Gastroesophageal sphincter (tissue), 4 donors: ENCODE data around the gene RESP18. TPM values are rescaled to one million over a fixed set of nuclear protein-coding genes. Genes with fewer than 3 reads are reported as not detected.

Source experiments
- ATAC-seq: fragments of 150-250 bp; one replicate; pipeline ENCODE4 v1.9.1; 2016; ENCODE audit warnings: mild to moderate bottlenecking, moderate library complexity
- H3K27ac ChIP-seq, 4 donors: fragments of 200-600 bp; sonication (generic) in 3 of 4; 1 replicate in 3 of 4; 2 replicates in 1 of 4; pipeline ENCODE4 v1.5.1; 2016 to 2019
- H3K27me3 ChIP-seq: fragments of 200-600 bp; sonication (generic); one replicate; pipeline ENCODE4 v1.5.1; 2019
- H3K36me3 ChIP-seq, 2 donors: fragments of 200-600 bp; sonication (generic); one replicate each; pipeline ENCODE4 v1.5.1; 2019; ENCODE audit warnings: control low read depth in 1 of 2
- H3K4me1 ChIP-seq, 3 donors: fragments of 200-600 bp; sonication (generic); 1 replicate in 2 of 3; 2 replicates in 1 of 3; pipeline ENCODE4 v1.5.1; 2016 to 2019; ENCODE audit warnings: control low read depth in 2 of 3
- H3K4me3 ChIP-seq, 2 donors: fragments of 200-600 bp; sonication (generic); one replicate each; pipeline ENCODE4 v1.5.1; 2019; ENCODE audit warnings: mild to moderate bottlenecking in 1 of 2, moderate library complexity in 1 of 2
- H3K9me3 ChIP-seq, 3 donors: fragments of 200-600 bp; sonication (generic); one replicate each; pipeline ENCODE4 v1.5.1; 2017 to 2019; ENCODE audit warnings: control low read depth in 2 of 3
- CTCF ChIP-seq, 4 experiments: fragments of 200-600 bp in 2 of 4; fragments of 450-650 bp in 2 of 4; sonication (generic) in 1 of 4; IDR thresholded peaks; one replicate each; pipeline ENCODE4 v1.5.1; 2017 to 2019; ENCODE audit warnings: antibody characterized with exemption in 4 of 4, mild to moderate bottlenecking in 2 of 4, moderate library complexity in 2 of 4
- EP300 ChIP-seq: sonication (generic); formaldehyde crosslinking; IDR thresholded peaks from one replicate; pipeline ENCODE4 v1.6.1; 2017; ENCODE audit warnings: antibody characterized with exemption, mild to moderate bottlenecking
- POLR2A ChIP-seq, 2 donors: fragments of 450-650 bp; IDR thresholded peaks; one replicate each; pipeline ENCODE4 v1.6.1; 2017; ENCODE audit warnings: antibody characterized with exemption in 2 of 2, mild to moderate bottlenecking in 2 of 2, moderate library complexity in 1 of 2
- POLR2AphosphoS5 ChIP-seq: sonication (generic); formaldehyde crosslinking; IDR thresholded peaks from one replicate; pipeline ENCODE4 v1.6.1; 2017; ENCODE audit warnings: antibody characterized with exemption
- WGBS, 2 donors: methylation state at CpG; one replicate each; pipeline ENCODE4 v1.1.5; 2018; ENCODE audit warnings: low coverage in 1 of 2; 5-methylcytosine and 5-hydroxymethylcytosine counted together
- total RNA-seq, 4 donors: library from RNA; depleted of rRNA; stranded (reverse); fragments of >200 nt; gene quantifications; one replicate each; pipeline ENCODE4 v1.1.0, GENCODE V29; 2016

RESP18 gene
- total RNA-seq, 4 donors from 2014 or later: not detected

- 52% methylated on average over 2 of the region's 12 CpGs; no CpG with 5 or more reads in 1 of the 2 donors for WGBS, 2 donors
- Histone ChIP-seq H3K36me3 (peaks cover 0 to 53% of the 10 kb centered on the region in 2 donors), H3K27ac (peak overlapping the region in 3 of 4 donors; percentile 25 to 76 (median 56)), H3K4me1 (peaks cover 0 to 58% (median 6%) of the 10 kb centered on the region in 3 donors), H3K9me3 (no peaks in the 10 kb centered on the region), H3K4me3 (no peak overlapping the region), H3K27me3 (no peaks in the 10 kb centered on the region)
- no peak for TF ChIP-seq CTCF (IDR thresholded peaks at IDR 0.05)
- TF ChIP-seq EP300: no peak
- no peak for TF ChIP-seq POLR2A (IDR thresholded peaks at IDR 0.05)
- TF ChIP-seq POLR2AphosphoS5: no peak
- no peak for ATAC-seq
Observed at GRCh38 chr2:219286436-219287115, 46.0 kb downstream of the RESP18 start.

- Histone ChIP-seq H3K4me3 (no peak overlapping the region), H3K27me3 (no peaks in the 10 kb centered on the region), H3K36me3 (peaks cover 0 to 60% of the 10 kb centered on the region in 2 donors), H3K27ac (peak overlapping the region in 3 of 4 donors; percentile 25 to 76 (median 56)), H3K9me3 (no peaks in the 10 kb centered on the region), H3K4me1 (peaks cover 0 to 64% (median 6%) of the 10 kb centered on the region in 3 donors)
- no CpG with 5 or more reads among the region's 17 CpGs for WGBS, 2 donors
- peak; percentile 43 for ATAC-seq
- TF ChIP-seq POLR2AphosphoS5 (no peak), POLR2A (IDR thresholded peaks at IDR 0.05) (no peak), EP300 (no peak), CTCF (IDR thresholded peaks at IDR 0.05) (no peak)
Observed at GRCh38 chr2:219285894-219286425, 46.6 kb downstream of the RESP18 start.

GRCh38 chr2:219285373-219285735 is 47.2 kb downstream of the RESP18 start:
- H3K9me3 ChIP-seq: no peaks in the 10 kb centered on the region
- H3K27ac ChIP-seq: peak overlapping the region in 3 of 4 donors; percentile 25 to 76 (median 56)
- H3K4me3 ChIP-seq: no peak overlapping the region
- H3K27me3 ChIP-seq: no peaks in the 10 kb centered on the region
- no peak for TF ChIP-seq POLR2A (IDR thresholded peaks at IDR 0.05)
- no peak for TF ChIP-seq EP300
- TF ChIP-seq POLR2AphosphoS5: no peak
- TF ChIP-seq CTCF (IDR thresholded peaks at IDR 0.05): no peak
- no peak for ATAC-seq
- peaks cover 0 to 70% (median 9%) of the 10 kb centered on the region in 3 donors for H3K4me1 ChIP-seq
- WGBS, 2 donors: no CpG with 5 or more reads among the region's 12 CpGs
- H3K36me3 ChIP-seq: peaks cover 0 to 66% of the 10 kb centered on the region in 2 donors

DNA sequence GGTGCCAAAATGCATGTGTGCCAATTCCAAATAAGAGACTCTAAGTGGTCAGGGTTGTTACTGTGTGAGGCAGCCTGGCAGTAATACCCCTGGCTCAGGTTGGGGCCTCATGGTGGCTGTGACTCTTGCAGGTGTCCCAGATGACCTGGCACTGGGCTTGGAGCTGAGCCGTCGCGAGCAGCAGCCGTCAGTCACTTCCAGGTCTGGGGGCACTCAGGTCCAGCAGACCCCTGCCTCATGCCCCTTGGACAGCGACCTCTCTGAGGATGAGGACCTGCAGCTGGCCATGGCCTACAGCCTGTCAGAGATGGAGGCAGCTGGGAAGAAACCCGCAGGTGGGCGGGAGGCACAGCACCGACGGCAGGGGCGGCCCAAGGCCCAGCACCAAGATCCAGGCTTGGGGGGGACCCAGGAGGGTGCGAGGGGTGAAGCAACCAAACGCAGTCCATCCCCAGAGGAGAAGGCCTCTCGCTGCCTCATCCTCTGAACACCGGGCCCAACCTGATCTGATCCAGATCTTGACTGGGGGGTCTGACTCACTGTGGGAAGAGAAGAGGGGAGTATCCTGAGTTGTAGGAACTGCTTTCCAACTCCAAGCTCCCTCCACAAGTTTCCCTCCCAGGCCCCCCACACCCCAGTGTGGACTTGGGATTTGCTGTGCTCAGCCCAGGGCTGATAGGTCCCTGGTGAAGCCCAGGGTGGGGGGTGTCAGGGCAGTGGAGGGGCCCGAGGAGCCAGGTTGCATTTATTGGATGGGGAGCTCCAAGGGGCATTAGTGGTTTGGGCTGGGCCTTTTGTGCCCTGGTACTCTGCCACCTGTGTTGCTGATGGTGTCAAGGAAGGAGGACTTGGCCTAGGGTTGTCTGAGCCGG is 47.8 kb downstream of the RESP18 start:
- WGBS, 2 donors: 72% methylated on average over 2 of the region's 16 CpGs; no CpG with 5 or more reads in 1 of the 2 donors
- Histone ChIP-seq H3K27ac (peak overlapping the region in 2 of 4 donors; percentile 42 to 76), H3K27me3 (no peaks in the 10 kb centered on the region), H3K4me1 (peaks cover 0 to 70% (median 12%) of the 10 kb centered on the region in 3 donors), H3K36me3 (peaks cover 0 to 66% of the 10 kb centered on the region in 2 donors), H3K4me3 (no peak overlapping the region), H3K9me3 (no peaks in the 10 kb centered on the region)
- ATAC-seq: no peak
- TF ChIP-seq CTCF (IDR thresholded peaks at IDR 0.05) (no peak), POLR2AphosphoS5 (no peak), EP300 (no peak), POLR2A (IDR thresholded peaks at IDR 0.05) (no peak)
